H9 (cell line): ENCODE data around the gene SLC6A7. TPM values are rescaled to one million over a fixed set of nuclear protein-coding genes. Genes with fewer than 3 reads are reported as not detected.
A peak's percentile ranks its signal among the peaks of the same experiment; 100 is the strongest.

Experiments
- DNase-seq: peaks from one replicate; pipeline ENCODE4 v3.0.0-alpha.2; 2017
- H2AFZ ChIP-seq: one replicate; pipeline ENCODE4 v1.6.1; 2013; ENCODE audit warnings: mild to moderate bottlenecking, low read length, control low read depth, moderate library complexity
- H2AK5ac ChIP-seq: 2 replicates; pipeline ENCODE4 v1.6.1; 2013; ENCODE audit warnings: low read length, control low read depth, mixed read lengths; ENCODE audit not compliant: insufficient read length
- H2BK120ac ChIP-seq: one replicate; pipeline ENCODE4 v1.6.1; 2013; ENCODE audit warnings: low read depth, mild to moderate bottlenecking, low read length, control low read depth, inconsistent platforms; ENCODE audit not compliant: poor library complexity, severe bottlenecking
- H2BK12ac ChIP-seq: 2 replicates; pipeline ENCODE4 v1.6.1; 2013; ENCODE audit warnings: low read length, control low read depth, mixed read lengths, low read depth; ENCODE audit not compliant: insufficient read length
- H2BK15ac ChIP-seq: 2 replicates; pipeline ENCODE4 v1.6.1; 2013; ENCODE audit warnings: low read depth, low read length, control low read depth
- H2BK20ac ChIP-seq: one replicate; pipeline ENCODE4 v1.6.1; 2013; ENCODE audit warnings: low read depth, mild to moderate bottlenecking, low read length, control low read depth, inconsistent platforms; ENCODE audit not compliant: poor library complexity, severe bottlenecking
- H2BK5ac ChIP-seq: 2 replicates; pipeline ENCODE4 v1.6.1; 2013; ENCODE audit warnings: low read length, control low read depth, mixed read lengths; ENCODE audit not compliant: insufficient read length
- H3K14ac ChIP-seq: 2 replicates; pipeline ENCODE4 v1.6.1; 2013; ENCODE audit warnings: low read length, control low read depth; ENCODE audit not compliant: insufficient read depth
- H3K18ac ChIP-seq: 2 replicates; pipeline ENCODE4 v1.6.1; 2013; ENCODE audit warnings: low read depth, mild to moderate bottlenecking, mixed read lengths, low read length, control low read depth; ENCODE audit not compliant: insufficient read length
- H3K23ac ChIP-seq: 2 replicates; pipeline ENCODE4 v1.6.1; 2013; ENCODE audit warnings: low read length, control low read depth, mixed read lengths, low read depth; ENCODE audit not compliant: insufficient read length
- H3K23me2 ChIP-seq: 2 replicates; pipeline ENCODE4 v1.6.1; 2013; ENCODE audit warnings: low read depth, mild to moderate bottlenecking, mixed read lengths, low read length, control low read depth; ENCODE audit not compliant: insufficient read length, poor library complexity, severe bottlenecking
- H3K27ac ChIP-seq: 2 replicates; pipeline ENCODE4 v1.5.1; 2013; ENCODE audit warnings: low read length, control low read depth, mixed read lengths, low read depth; ENCODE audit not compliant: insufficient read length
- H3K27me3 ChIP-seq: 2 replicates; pipeline ENCODE4 v1.6.1; 2013; ENCODE audit warnings: low read length, control low read depth, inconsistent platforms; ENCODE audit not compliant: insufficient read depth
- H3K4ac ChIP-seq: 2 replicates; pipeline ENCODE4 v1.6.1; 2013; ENCODE audit warnings: low read depth, mild to moderate bottlenecking, control low read depth, inconsistent platforms, low read length, moderate library complexity
- H3K4me1 ChIP-seq: 2 replicates; pipeline ENCODE4 v1.6.1; 2013; ENCODE audit warnings: low read length, control low read depth, inconsistent platforms; ENCODE audit not compliant: insufficient read depth
- H3K4me2 ChIP-seq: 2 replicates; pipeline ENCODE4 v1.6.1; 2013; ENCODE audit warnings: low read length, control low read depth, mixed read lengths; ENCODE audit not compliant: insufficient read length, insufficient read depth
- H3K56ac ChIP-seq: 2 replicates; pipeline ENCODE4 v1.6.1; 2013; ENCODE audit warnings: low read depth, mild to moderate bottlenecking, mixed read lengths, low read length, control low read depth; ENCODE audit not compliant: insufficient read length
- H3K79me1 ChIP-seq: 2 replicates; pipeline ENCODE4 v1.6.1; 2013; ENCODE audit warnings: low read depth, mild to moderate bottlenecking, moderate library complexity, low read length, control low read depth, inconsistent platforms; ENCODE audit not compliant: insufficient read depth, poor library complexity, severe bottlenecking
- H3K79me2 ChIP-seq: 2 replicates; pipeline ENCODE4 v1.6.1; 2013; ENCODE audit warnings: low read length, control low read depth, inconsistent platforms; ENCODE audit not compliant: insufficient read depth
- H3K9ac ChIP-seq: 2 replicates; pipeline ENCODE4 v1.6.1; 2013; ENCODE audit warnings: low read length, control low read depth, mixed read lengths; ENCODE audit not compliant: insufficient read length; ENCODE audit errors: extremely low read depth
- H3K9me3 ChIP-seq: one replicate; pipeline ENCODE4 v1.6.1; 2013; ENCODE audit warnings: low read depth, low read length, inconsistent platforms; ENCODE audit not compliant: control insufficient read depth
- H3T11ph ChIP-seq: one replicate; pipeline ENCODE4 v1.6.1; 2013; ENCODE audit warnings: mild to moderate bottlenecking, low read length, control low read depth, inconsistent platforms
- H4K20me1 ChIP-seq: one replicate; pipeline ENCODE4 v1.6.1; 2013; ENCODE audit not compliant: control insufficient read depth, insufficient read length, insufficient read depth
- H4K5ac ChIP-seq: 2 replicates; pipeline ENCODE4 v1.6.1; 2013; ENCODE audit warnings: low read depth, mild to moderate bottlenecking, mixed read lengths, low read length, control low read depth; ENCODE audit not compliant: insufficient read length
- H4K8ac ChIP-seq: replicated peaks from 2 replicates; pipeline ENCODE4 v1.6.1; 2013; ENCODE audit warnings: low read length, control low read depth, mixed read lengths, low read depth; ENCODE audit not compliant: insufficient read length
- H4K91ac ChIP-seq: 2 replicates; pipeline ENCODE4 v1.6.1; 2013; ENCODE audit warnings: low read depth, mild to moderate bottlenecking, moderate library complexity, mixed read lengths, low read length, control low read depth; ENCODE audit not compliant: insufficient read length
- H3K27ac Mint-ChIP-seq, 3 experiments: 2 replicates in 2 of 3; 3 replicates in 1 of 3; pipeline ENCODE4 v1.8.0; 2020 to 2021; ENCODE audit warnings: mixed read lengths in 3 of 3, mild to moderate bottlenecking in 1 of 3, moderate library complexity in 1 of 3
- H3K27me3 Mint-ChIP-seq: 2 replicates; pipeline ENCODE4 v1.8.0; 2021; ENCODE audit warnings: low read depth, mild to moderate bottlenecking, moderate library complexity, mixed read lengths
- H3K36me3 Mint-ChIP-seq, 3 experiments: 2 replicates in 2 of 3; 3 replicates in 1 of 3; pipeline ENCODE4 v1.8.0; 2020 to 2021; ENCODE audit warnings: low read depth in 3 of 3, mixed read lengths in 3 of 3; ENCODE audit not compliant: insufficient read depth in 1 of 3
- H3K4me1 Mint-ChIP-seq, 2 experiments: 2 replicates each; pipeline ENCODE4 v1.8.0; 2020; ENCODE audit warnings: mixed read lengths in 2 of 2
- H3K4me3 Mint-ChIP-seq, 2 experiments: 2 replicates in 1 of 2; 3 replicates in 1 of 2; pipeline ENCODE4 v1.8.0; 2020 to 2021; ENCODE audit warnings: mild to moderate bottlenecking in 2 of 2, mixed read lengths in 2 of 2, moderate library complexity in 1 of 2
- H3K9me3 Mint-ChIP-seq, 2 experiments: 2 replicates in 1 of 2; 3 replicates in 1 of 2; pipeline ENCODE4 v1.8.0; 2020; ENCODE audit warnings: mild to moderate bottlenecking in 2 of 2, mixed read lengths in 2 of 2, moderate library complexity in 1 of 2
- CTCF ChIP-seq: fragments of 200-600 bp; sonication (generic); conservative IDR thresholded peaks from 3 replicates; pipeline ENCODE4 v1.8.0; 2021; ENCODE audit warnings: antibody characterized with exemption, mild to moderate bottlenecking
- WGBS: extraction: QIAGEN DNeasy Blood & Tissue Kit; methylation state at CpG from one replicate; pipeline ENCODE4 v1.1.7; 2013; ENCODE audit warnings: missing lambda C conversion rate, low lambda C conversion rate, mixed read lengths; ENCODE audit not compliant: insufficient read length; ENCODE audit errors: extremely low coverage; 5-methylcytosine and 5-hydroxymethylcytosine counted together
- total RNA-seq: library from RNA; stranded (reverse); gene quantifications from 2 replicates; pipeline ENCODE4 v1.2.1, GENCODE V29; 2021

The SLC6A7 gene
- total RNA-seq, 1 experiment from 2014 or later, result not detected

GRCh38 chr5:150155258-150156026, 34.4 kb upstream of the SLC6A7 start, which contains the start of gene PDGFRB:
Gene PDGFRB, minus strand, starts transcription at chr5:150155845. Its CDS starts 18,798 bp downstream, at chr5:150137047.
- H2BK15ac ChIP-seq, result peak within 1 kb of the TSS; percentile 72; the same call in 1 of the 2 replicates
- H3K9ac ChIP-seq, result no peak within 1 kb of the TSS
- peak within 1 kb of the TSS; percentile 31 for H3K18ac ChIP-seq
- no peak within 1 kb of the TSS for H3K27ac ChIP-seq
- WGBS, result no CpG with 5 or more reads among the region's 17 CpGs
- peaks cover 24 to 39% of the 10 kb centered on the region in 2 experiments for H3K4me1 Mint-ChIP-seq
- H3K4me1 ChIP-seq, result peaks cover 4% of the 10 kb centered on the region
- peaks cover 5% of the 10 kb centered on the region for H3K23me2 ChIP-seq
- no peaks in the 10 kb centered on the region for H3K79me2 ChIP-seq
- H4K20me1 ChIP-seq, result no peaks in the 10 kb centered on the region
- DNase-seq, result peak; percentile 76
- peak within 1 kb of the TSS; percentile 44 to 68 (median 52); a peak in 3 of 7 replicates for H3K27ac Mint-ChIP-seq
- H3K27me3 Mint-ChIP-seq, result peaks cover 37% of the 10 kb centered on the region
- H2AK5ac ChIP-seq, result no peak within 1 kb of the TSS
- H3K56ac ChIP-seq, result no peak within 1 kb of the TSS
- no peak within 1 kb of the TSS for H4K5ac ChIP-seq
- H2BK20ac ChIP-seq, result no peak within 1 kb of the TSS
- no peak within 1 kb of the TSS for H3K4ac ChIP-seq
- no peak for TF ChIP-seq CTCF
- peak within 1 kb of the TSS; percentile 18 for H2BK12ac ChIP-seq
- H3K14ac ChIP-seq, result peak within 1 kb of the TSS; percentile 52
- no peak within 1 kb of the TSS for H4K8ac ChIP-seq
- no peak within 1 kb of the TSS for H3T11ph ChIP-seq
- peak within 1 kb of the TSS; percentile 81 for H2AFZ ChIP-seq
- no peaks in the 10 kb centered on the region for H3K79me1 ChIP-seq
- H2BK120ac ChIP-seq, result no peak within 1 kb of the TSS
- no peaks in the 10 kb centered on the region for H3K9me3 ChIP-seq
- peak within 1 kb of the TSS; percentile 27 for H3K4me2 ChIP-seq
- no peak within 1 kb of the TSS for H3K23ac ChIP-seq
- H4K91ac ChIP-seq, result no peak within 1 kb of the TSS
- no peak within 1 kb of the TSS for H2BK5ac ChIP-seq
- H3K27me3 ChIP-seq, result no peaks in the 10 kb centered on the region; the same call in 1 of the 2 replicates
- H3K36me3 Mint-ChIP-seq, result no peaks in the 10 kb centered on the region; a peak in 1 of 7 replicates
- H3K4me3 Mint-ChIP-seq, result peak within 1 kb of the TSS; percentile 42 to 79; a peak in 4 of 5 replicates
- no peaks in the 10 kb centered on the region for H3K9me3 Mint-ChIP-seq
